PFSK-1 (cell line): Measurements from ENCODE around the gene THOC5.

ENCODE experiments used
- FOXP2 ChIP-seq: optimal IDR thresholded peaks from 2 replicates; pipeline ENCODE3; 2011; ENCODE audit warnings: borderline replicate concordance, control low read depth, inconsistent platforms; ENCODE audit not compliant: insufficient read depth; ENCODE audit errors: extremely low read length, extremely low read depth
- POLR2AphosphoS5 ChIP-seq: IDR thresholded peaks from 2 replicates; pipeline ENCODE4 v1.6.1; 2012; ENCODE audit warnings: low read depth, mild to moderate bottlenecking, control low read depth, low read length, moderate library complexity
- SIN3A ChIP-seq: IDR thresholded peaks from 2 replicates; pipeline ENCODE4 v1.6.1; 2012; ENCODE audit warnings: mild to moderate bottlenecking, low read length, moderate library complexity, borderline replicate concordance; ENCODE audit not compliant: insufficient read depth
- TAF1 ChIP-seq: IDR thresholded peaks from 2 replicates; pipeline ENCODE4 v1.6.1; 2012; ENCODE audit warnings: low read length, control low read depth, borderline replicate concordance; ENCODE audit not compliant: insufficient read depth

- TF ChIP-seq POLR2AphosphoS5 (no peak), SIN3A (no peak), TAF1 (no peak), FOXP2 (no peak)
These were observed 6.3 kb upstream of the THOC5 start for GRCh38 chr22:29559853-29560252.
